Omental fat pad (tissue), 4 donors: ENCODE measurements around the gene FBXO42. TPM values are rescaled to one million over a fixed set of nuclear protein-coding genes. Genes with fewer than 3 reads are reported as not detected.
"Not testable (repeated sequence)": the region's sequence is repeated elsewhere in the genome, so short reads cannot be mapped to it uniquely, and the experiment has no call there.

Experiments used
- ATAC-seq: fragments of 150-250 bp; one replicate; pipeline ENCODE4 v1.9.1; 2016; ENCODE audit warnings: mild to moderate bottlenecking, moderate library complexity; ENCODE audit not compliant: low FRiP score
- DNase-seq: peaks from one replicate; pipeline ENCODE4 v3.0.0-alpha.2; 2019; ENCODE audit warnings: low spot score
- CTCF ChIP-seq, 3 donors: fragments of 450-650 bp; IDR thresholded peaks; one replicate each; pipeline ENCODE4 v1.5.1; 2016 to 2017; ENCODE audit warnings: antibody characterized with exemption in 3 of 3, mild to moderate bottlenecking in 3 of 3, moderate library complexity in 2 of 3
- total RNA-seq, 4 donors: library from RNA; depleted of rRNA; stranded (reverse); fragments of >200 nt; gene quantifications; one replicate each; pipeline ENCODE4 v1.1.0, GENCODE V29; 2016

Gene FBXO42
- total RNA-seq, 4 donors from 2014 or later = 16.1 to 29.8 (median 19.2) TPM

- DNase-seq = no peak
- TF ChIP-seq CTCF (IDR thresholded peaks at IDR 0.05) = no peak
- no peak for ATAC-seq
Measured at GRCh38 chr1:16354619-16355018, 2.3 kb upstream of the FBXO42 start.

GRCh38 chr1:16352842-16353535, 709 bp upstream of the FBXO42 start:
- ATAC-seq (no peak), DNase-seq (no peak)
- no peak for TF ChIP-seq CTCF (IDR thresholded peaks at IDR 0.05)

GRCh38 chr1:16351456-16351993, 755 bp downstream of the FBXO42 start:
- ATAC-seq (no peak), DNase-seq (no peak)
- no peak for TF ChIP-seq CTCF (IDR thresholded peaks at IDR 0.05)

- DNase-seq = no peak
- TF ChIP-seq CTCF (IDR thresholded peaks at IDR 0.05) = no peak
- ATAC-seq = no peak
Measured at GRCh38 chr1:16349847-16350406, 2.4 kb downstream of the FBXO42 start.

- DNase-seq = no peak
- no peak for TF ChIP-seq CTCF (IDR thresholded peaks at IDR 0.05)
- ATAC-seq = peak; percentile 52
Measured at GRCh38 chr1:16348414-16349182, 3.7 kb downstream of the FBXO42 start.

- not testable (repeated sequence) for ATAC-seq, DNase-seq
Measured at GRCh38 chr1:16343276-16343675, 9.0 kb downstream of the FBXO42 start.

- no peak for ATAC-seq
Measured at GRCh38 chr1:16342331-16343062, 9.8 kb downstream of the FBXO42 start.

More at GRCh38 chr1:16342331-16343062, 9.8 kb downstream of the FBXO42 start:
- TF ChIP-seq CTCF (IDR thresholded peaks at IDR 0.05) = no peak
- DNase-seq = no peak
